NCI-H460 (cell line): ENCODE results near the gene GABRR1. TPM values are rescaled to one million over a fixed set of nuclear protein-coding genes. Genes with fewer than 3 reads are reported as not detected.

Source experiments
- total RNA-seq: library from RNA; depleted of rRNA; stranded (reverse); fragments of >200 nt; shearing (Covaris generic); gene quantifications from 2 replicates; pipeline ENCODE4 v1.2.3, GENCODE V29; 2014; rRNA removed

GABRR1 gene
- total RNA-seq, 1 experiment from 2014 or later = not detected

Other genes with a start within 250 kb of the GABRR1 start
- gene PNRC1, start 136.6 kb downstream of the GABRR1 start, total RNA-seq = 65.8 and 66.2 TPM in 2 replicates
- 0.29 and 0.37 TPM in 2 replicates for gene SRSF12, start 99.3 kb downstream of the GABRR1 start, total RNA-seq
- 31.1 and 32.0 TPM in 2 replicates for gene PM20D2, start 71.3 kb downstream of the GABRR1 start, total RNA-seq
- not detected in 2 replicates for gene GABRR2, start 97.9 kb upstream of the GABRR1 start, total RNA-seq
- 29.6 and 30.3 TPM in 2 replicates for gene UBE2J1, start 135.4 kb upstream of the GABRR1 start, total RNA-seq
- 3.0 and 4.0 TPM in 2 replicates for gene RRAGD, start 194.9 kb upstream of the GABRR1 start, total RNA-seq
- 1.5 and 1.8 TPM in 2 replicates for gene ANKRD6, start 215.8 kb upstream of the GABRR1 start, total RNA-seq